Measurements from ENCODE around the gene MYO1F. TPM values are rescaled to one million over a fixed set of nuclear protein-coding genes. Genes with fewer than 3 reads are reported as not detected.
A peak's percentile ranks its signal among the peaks of the same experiment; 100 is the strongest.

The MYO1F gene
- total and polyA plus RNA-seq, 8 donors = 3.0 to 54.8 (median 18.8) TPM

DNA sequence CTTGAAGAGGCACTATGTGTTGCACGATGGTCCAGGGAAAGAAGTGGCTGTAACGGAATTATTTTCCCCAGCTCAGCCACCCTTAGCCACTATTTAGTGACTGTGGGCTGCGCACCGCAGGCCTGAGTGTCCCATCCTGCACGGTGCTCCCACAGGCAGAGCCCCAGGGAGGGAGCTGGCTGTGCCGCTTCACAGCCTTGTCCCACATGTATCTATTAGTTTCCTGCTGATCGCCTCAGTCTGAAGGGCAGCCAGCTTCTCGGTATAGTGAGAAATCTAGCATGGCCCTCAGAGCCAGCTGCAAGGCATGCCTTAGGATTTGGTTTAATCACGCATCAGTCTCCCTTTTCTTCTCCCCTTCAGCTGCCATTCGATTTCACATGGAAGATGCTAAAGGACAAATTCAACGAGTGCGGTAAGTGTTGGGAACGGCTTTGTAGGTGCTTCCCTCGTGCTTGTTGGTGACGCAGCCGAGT is 90.5 kb downstream of the MYO1F start:
- peaks cover 0 to 80% (median 14%) of the 10 kb centered on the region in 4 donors for H3K4me1 ChIP-seq
- H3K36me3 ChIP-seq = peaks cover 53 to 98% (median 91%) of the 10 kb centered on the region in 4 donors
- H3K4me3 ChIP-seq = no peak overlapping the region
- TF ChIP-seq POLR2A (IDR thresholded peaks at IDR 0.05) (no peak), EP300 (IDR thresholded peaks at IDR 0.05) (no peak), POLR2AphosphoS5 (IDR thresholded peaks at IDR 0.05) (no peak)
- TF ChIP-seq, protein P1, sequence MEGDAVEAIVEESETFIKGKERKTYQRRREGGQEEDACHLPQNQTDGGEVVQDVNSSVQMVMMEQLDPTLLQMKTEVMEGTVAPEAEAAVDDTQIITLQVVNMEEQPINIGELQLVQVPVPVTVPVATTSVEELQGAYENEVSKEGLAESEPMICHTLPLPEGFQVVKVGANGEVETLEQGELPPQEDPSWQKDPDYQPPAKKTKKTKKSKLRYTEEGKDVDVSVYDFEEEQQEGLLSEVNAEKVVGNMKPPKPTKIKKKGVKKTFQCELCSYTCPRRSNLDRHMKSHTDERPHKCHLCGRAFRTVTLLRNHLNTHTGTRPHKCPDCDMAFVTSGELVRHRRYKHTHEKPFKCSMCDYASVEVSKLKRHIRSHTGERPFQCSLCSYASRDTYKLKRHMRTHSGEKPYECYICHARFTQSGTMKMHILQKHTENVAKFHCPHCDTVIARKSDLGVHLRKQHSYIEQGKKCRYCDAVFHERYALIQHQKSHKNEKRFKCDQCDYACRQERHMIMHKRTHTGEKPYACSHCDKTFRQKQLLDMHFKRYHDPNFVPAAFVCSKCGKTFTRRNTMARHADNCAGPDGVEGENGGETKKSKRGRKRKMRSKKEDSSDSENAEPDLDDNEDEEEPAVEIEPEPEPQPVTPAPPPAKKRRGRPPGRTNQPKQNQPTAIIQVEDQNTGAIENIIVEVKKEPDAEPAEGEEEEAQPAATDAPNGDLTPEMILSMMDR (IDR thresholded peaks at IDR 0.05) = no peak
- H3K27me3 ChIP-seq = no peaks in the 10 kb centered on the region
- 76 to 92% (median 90%) methylated on average over 16 of the region's 16 CpGs for WGBS, 5 donors
- no peak for DNase-seq
- H3K9me3 ChIP-seq = no peaks in the 10 kb centered on the region
- intact Hi-C loops (cut with DNase I; ENCODE audit: low total_unique reads) = no loop called here
- peak overlapping the region in 4 of 5 donors; percentile 30 to 68 (median 50) for H3K27ac ChIP-seq

DNA sequence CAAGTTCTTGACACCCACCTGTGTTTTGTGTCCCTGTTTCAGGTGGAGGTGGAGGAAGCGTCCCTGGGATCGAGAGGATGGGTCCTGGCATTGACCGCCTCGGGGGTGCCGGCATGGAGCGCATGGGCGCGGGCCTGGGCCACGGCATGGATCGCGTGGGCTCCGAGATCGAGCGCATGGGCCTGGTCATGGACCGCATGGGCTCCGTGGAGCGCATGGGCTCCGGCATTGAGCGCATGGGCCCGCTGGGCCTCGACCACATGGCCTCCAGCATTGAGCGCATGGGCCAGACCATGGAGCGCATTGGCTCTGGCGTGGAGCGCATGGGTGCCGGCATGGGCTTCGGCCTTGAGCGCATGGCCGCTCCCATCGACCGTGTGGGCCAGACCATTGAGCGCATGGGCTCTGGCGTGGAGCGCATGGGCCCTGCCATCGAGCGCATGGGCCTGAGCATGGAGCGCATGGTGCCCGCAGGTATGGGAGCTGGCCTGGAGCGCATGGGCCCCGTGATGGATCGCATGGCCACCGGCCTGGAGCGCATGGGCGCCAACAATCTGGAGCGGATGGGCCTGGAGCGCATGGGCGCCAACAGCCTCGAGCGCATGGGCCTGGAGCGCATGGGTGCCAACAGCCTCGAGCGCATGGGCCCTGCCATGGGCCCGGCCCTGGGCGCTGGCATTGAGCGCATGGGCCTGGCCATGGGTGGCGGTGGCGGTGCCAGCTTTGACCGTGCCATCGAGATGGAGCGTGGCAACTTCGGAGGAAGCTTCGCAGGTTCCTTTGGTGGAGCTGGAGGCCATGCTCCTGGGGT is 91.5 kb downstream of the MYO1F start:
- DNase-seq = no peak
- peaks cover 53 to 98% (median 94%) of the 10 kb centered on the region in 4 donors for H3K36me3 ChIP-seq
- no peaks in the 10 kb centered on the region for H3K27me3 ChIP-seq
- WGBS, 5 donors = 97 to 99% (median 98%) methylated on average over 34 to 62 of the region's 62 CpGs
- H3K4me1 ChIP-seq = peaks cover 5 to 90% (median 24%) of the 10 kb centered on the region in 4 donors
- intact Hi-C loops (cut with DNase I; ENCODE audit: low total_unique reads) = no loop called here
- no peak overlapping the region for H3K4me3 ChIP-seq
- TF ChIP-seq POLR2AphosphoS5 (IDR thresholded peaks at IDR 0.05) (no peak), POLR2A (IDR thresholded peaks at IDR 0.05) (no peak), EP300 (IDR thresholded peaks at IDR 0.05) (no peak)
- no peaks in the 10 kb centered on the region for H3K9me3 ChIP-seq
- H3K27ac ChIP-seq = no peak overlapping the region

DNA sequence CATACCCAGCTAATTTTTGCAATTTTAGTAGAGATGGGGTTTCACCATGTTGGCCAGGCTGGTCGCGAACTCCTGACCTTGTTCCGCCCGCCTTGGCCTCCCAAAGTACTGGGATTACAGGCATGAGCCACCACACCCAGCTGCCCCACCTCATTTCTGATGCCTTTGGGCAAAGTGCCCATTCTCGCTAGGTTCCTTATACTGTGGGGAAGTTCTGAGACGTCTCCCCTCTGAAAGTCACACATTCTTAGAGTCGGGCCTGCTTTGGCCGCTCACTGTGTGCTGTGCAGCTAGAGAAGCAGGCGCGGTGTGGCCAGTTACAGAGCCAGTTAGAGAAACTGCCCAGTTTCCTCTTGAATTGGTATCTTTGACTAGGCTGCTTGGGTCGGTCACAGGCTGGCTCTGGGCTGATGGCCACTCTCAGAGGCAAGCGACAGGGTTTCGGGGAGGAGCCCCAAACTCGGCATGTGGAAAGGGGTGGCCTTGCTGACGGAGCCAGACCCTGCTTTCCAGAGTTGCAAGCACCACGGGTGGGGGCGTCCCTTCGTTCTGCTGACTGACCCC is 92.8 kb downstream of the MYO1F start:
- intact Hi-C loops (cut with DNase I; ENCODE audit: low total_unique reads) = no loop called here
- H3K27ac ChIP-seq = peak overlapping the region in 1 of 5 donors; percentile 34
- H3K4me3 ChIP-seq = no peak overlapping the region
- peaks cover 50 to 97% (median 92%) of the 10 kb centered on the region in 4 donors for H3K36me3 ChIP-seq
- no peaks in the 10 kb centered on the region for H3K27me3 ChIP-seq
- WGBS, 5 donors = 80 to 86% (median 82%) methylated on average over 18 of the region's 18 CpGs
- peaks cover 11 to 93% (median 33%) of the 10 kb centered on the region in 4 donors for H3K4me1 ChIP-seq
- H3K9me3 ChIP-seq = no peaks in the 10 kb centered on the region
- DNase-seq = peak in 1 of 2 donors; percentile 48
- TF ChIP-seq POLR2A (IDR thresholded peaks at IDR 0.05) (no peak), POLR2AphosphoS5 (IDR thresholded peaks at IDR 0.05) (no peak), EP300 (IDR thresholded peaks at IDR 0.05) (no peak)
- TF ChIP-seq, protein P1 (IDR thresholded peaks at IDR 0.05) = no peak

DNA sequence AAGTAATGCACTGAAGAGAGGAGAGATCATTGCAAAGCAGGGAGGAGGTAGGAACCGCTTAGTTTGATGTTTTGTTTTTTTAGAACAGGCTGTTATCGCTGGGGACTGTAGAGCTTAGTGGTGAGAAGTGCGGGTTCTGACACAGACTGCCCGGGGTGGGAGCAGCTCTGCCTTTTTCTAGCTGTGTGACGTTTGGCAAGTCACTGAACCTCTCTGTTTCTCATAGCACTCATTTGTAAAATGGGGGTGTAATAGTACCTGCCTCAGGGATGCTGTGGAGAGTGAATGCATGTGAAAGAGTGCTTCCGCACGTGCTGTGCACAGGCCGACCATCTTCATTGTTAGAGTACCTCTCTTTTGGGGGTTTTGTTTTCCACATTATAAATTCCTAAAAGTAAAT is 94.1 kb downstream of the MYO1F start:
- WGBS, 5 donors = 84 to 90% (median 88%) methylated on average over 8 of the region's 8 CpGs
- TF ChIP-seq, protein P1 (IDR thresholded peaks at IDR 0.05) = no peak
- no peak for TF ChIP-seq POLR2AphosphoS5 (IDR thresholded peaks at IDR 0.05)
- TF ChIP-seq EP300 (IDR thresholded peaks at IDR 0.05) = no peak
- TF ChIP-seq POLR2A (IDR thresholded peaks at IDR 0.05) = no peak
- H3K36me3 ChIP-seq = peaks cover 49 to 97% (median 92%) of the 10 kb centered on the region in 4 donors

More for the DNA sequence above, 94.1 kb downstream of the MYO1F start:
- Histone ChIP-seq H3K27ac (no peak overlapping the region), H3K4me3 (no peak overlapping the region), H3K4me1 (peaks cover 11 to 91% (median 38%) of the 10 kb centered on the region in 4 donors), H3K9me3 (no peaks in the 10 kb centered on the region), H3K27me3 (no peaks in the 10 kb centered on the region)
- no peak for DNase-seq
- intact Hi-C loops (cut with DNase I; ENCODE audit: low total_unique reads) = no loop called here
